HG02981 (cell line): ENCODE results near the gene CLCA2.

Experiments
- ATAC-seq: cut with Tn5 transposase; IDR thresholded peaks from one replicate; pipeline ENCODE4 v1.9.1; 2021; ENCODE audit warnings: mild to moderate bottlenecking, moderate library complexity; ENCODE audit not compliant: unreplicated experiment

Gene CLCA2

GRCh38 chr1:86471291-86471690 is 47.3 kb downstream of the CLCA2 start:
- no peak for ATAC-seq

GRCh38 chr1:86472152-86472551 is 48.2 kb downstream of the CLCA2 start:
- ATAC-seq = no peak

- ATAC-seq = no peak
Observed at GRCh38 chr1:86472767-86473166, 48.8 kb downstream of the CLCA2 start.

GRCh38 chr1:86477256-86477655 is 53.3 kb downstream of the CLCA2 start:
- no peak for ATAC-seq

GRCh38 chr1:86477682-86478081 is 53.7 kb downstream of the CLCA2 start:
- no peak for ATAC-seq

GRCh38 chr1:86478416-86479156 is 54.6 kb downstream of the CLCA2 start:
- ATAC-seq = no peak

- no peak for ATAC-seq
Observed at GRCh38 chr1:86481966-86482365, 58.0 kb downstream of the CLCA2 start.

- ATAC-seq = no peak
Observed at GRCh38 chr1:86487131-86487810, 63.3 kb downstream of the CLCA2 start.

- no peak for ATAC-seq
Observed at GRCh38 chr1:86487811-86488141, 63.8 kb downstream of the CLCA2 start.

- no peak for ATAC-seq
Observed at GRCh38 chr1:86489242-86489878, 65.4 kb downstream of the CLCA2 start.

- no peak for ATAC-seq
Observed at GRCh38 chr1:86491171-86491950, 67.4 kb downstream of the CLCA2 start.

- ATAC-seq = no peak
Observed at GRCh38 chr1:86498281-86498680, 74.3 kb downstream of the CLCA2 start.

- no peak for ATAC-seq
Observed at GRCh38 chr1:86499987-86500593, 76.1 kb downstream of the CLCA2 start.

- ATAC-seq = no peak
Observed at GRCh38 chr1:86500714-86501113, 76.7 kb downstream of the CLCA2 start.

GRCh38 chr1:86502125-86502646 is 78.2 kb downstream of the CLCA2 start:
- ATAC-seq = peak; percentile 75

- peak; percentile 42 for ATAC-seq
Observed at GRCh38 chr1:86502721-86503405, 78.9 kb downstream of the CLCA2 start.

- no peak for ATAC-seq
Observed at GRCh38 chr1:86503406-86504136, 79.6 kb downstream of the CLCA2 start.

GRCh38 chr1:86504137-86504479 is 80.1 kb downstream of the CLCA2 start:
- no peak for ATAC-seq

- ATAC-seq = no peak
Observed at GRCh38 chr1:86504895-86505563, 81.1 kb downstream of the CLCA2 start.
